Measurements from ENCODE around the gene KDSR.

KDSR gene

DNA sequence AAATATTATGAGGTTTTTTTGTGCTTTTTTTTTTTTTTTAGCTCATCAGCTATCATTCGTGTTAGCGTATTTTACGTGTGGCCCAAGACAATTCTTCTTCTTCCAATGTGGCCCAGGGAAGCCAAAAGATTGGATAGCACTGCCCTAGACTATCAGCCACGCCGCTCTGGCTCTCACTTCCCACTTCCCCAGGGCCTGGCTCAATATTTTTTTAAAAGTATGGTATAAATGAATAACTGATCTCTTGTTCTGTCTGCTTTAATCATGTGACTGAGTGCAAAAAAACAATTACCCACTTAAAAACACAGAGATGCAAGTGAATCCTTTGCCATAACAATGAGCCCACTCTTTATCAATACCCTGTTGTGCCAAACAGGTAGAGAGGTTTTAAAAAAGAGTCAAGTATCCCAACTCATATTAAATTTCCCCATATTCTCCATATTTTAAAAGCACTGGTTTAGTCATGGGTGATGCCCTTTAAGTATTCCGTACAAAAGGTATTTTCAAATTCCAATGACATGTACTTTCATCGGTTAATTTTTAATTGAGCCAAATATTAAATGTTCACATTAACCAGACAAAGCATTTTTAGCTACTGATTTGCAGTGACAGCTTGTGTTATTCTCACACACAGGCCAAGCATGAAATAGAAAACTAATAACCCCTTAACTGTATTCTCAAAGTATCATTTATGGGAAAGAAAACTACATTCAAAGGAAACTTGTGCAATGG is 60.0 kb downstream of the KDSR start:
- no peak for DNase-seq (ENCODE audit: low read depth, low spot score)

DNA sequence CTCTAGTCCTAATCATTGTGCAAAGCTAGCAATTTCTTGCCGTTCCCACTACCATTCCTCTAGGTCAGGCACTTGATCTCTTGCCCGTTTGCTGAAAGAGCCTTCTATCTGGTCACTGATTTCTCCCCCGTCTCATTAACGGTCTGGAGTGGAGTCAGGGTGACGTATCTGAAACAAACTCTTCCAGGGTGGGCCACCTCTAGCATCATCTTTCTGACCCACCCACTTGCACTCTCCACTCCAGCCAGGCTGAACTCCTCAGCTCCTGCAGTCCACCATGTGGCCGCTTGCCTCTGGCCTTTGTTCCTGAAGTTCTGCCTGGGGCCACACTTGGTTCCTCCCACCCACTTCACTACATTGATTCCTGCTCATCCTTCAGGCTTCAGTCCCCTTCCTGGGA is 60.8 kb downstream of the KDSR start:
- DNase-seq (ENCODE audit: low read depth, low spot score): no peak

DNA sequence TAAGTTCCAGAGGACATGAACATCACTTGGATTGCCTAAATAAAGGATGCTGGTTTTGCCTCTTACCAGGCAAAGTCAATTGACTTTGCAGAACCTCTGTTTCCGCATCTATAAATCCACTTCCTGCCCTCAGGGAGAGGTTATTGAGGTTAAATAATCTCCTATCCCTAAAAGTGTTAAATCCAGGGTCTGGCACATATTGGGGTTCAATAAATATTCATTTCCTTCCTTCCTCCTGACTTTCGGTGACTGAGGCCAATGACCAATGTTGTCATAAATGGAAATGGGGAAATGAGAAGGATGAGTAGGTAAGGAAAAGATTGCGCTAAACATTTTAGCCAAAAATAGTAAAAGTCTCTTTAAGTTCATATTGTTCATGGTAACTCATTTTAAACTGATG is 63.5 kb downstream of the KDSR start:
- DNase-seq (ENCODE audit: low read depth, low spot score): no peak

DNA sequence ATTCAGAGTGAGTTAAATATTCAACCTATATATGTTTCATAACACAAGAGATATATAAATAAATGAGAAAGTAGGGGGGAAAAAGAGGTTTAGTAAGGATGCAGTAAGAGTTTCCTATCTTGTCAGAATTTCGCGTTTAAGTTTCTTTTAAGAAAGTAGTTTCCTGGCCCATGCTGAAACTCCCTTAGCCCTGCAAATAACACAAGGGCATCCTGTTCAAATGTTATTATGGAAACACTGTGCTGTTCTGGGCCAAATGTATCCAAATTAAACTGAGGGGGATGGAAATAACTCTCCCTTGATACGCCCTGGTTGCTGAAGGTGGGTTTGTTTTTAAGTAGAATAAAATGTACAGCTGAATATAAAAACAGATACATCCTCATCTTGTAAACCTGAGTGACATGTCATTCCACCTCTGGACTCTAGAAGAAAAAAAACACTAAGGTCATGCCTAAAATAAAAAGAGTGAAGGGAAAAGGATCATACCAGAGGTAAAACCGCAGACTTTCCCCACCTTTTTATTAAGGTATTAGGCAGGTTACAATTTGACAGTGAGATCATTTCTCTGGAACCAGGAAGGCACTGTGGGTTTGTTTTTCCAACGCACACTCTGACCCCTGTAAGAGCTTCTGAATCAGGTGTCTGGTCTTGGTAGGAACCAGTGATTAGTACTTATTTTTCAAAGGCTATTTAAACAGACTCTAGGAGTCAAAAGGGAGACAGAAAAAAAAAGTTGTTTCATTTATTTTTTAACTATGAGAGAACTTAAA is 64.2 kb downstream of the KDSR start:
- DNase-seq (ENCODE audit: low read depth, low spot score): no peak

DNA sequence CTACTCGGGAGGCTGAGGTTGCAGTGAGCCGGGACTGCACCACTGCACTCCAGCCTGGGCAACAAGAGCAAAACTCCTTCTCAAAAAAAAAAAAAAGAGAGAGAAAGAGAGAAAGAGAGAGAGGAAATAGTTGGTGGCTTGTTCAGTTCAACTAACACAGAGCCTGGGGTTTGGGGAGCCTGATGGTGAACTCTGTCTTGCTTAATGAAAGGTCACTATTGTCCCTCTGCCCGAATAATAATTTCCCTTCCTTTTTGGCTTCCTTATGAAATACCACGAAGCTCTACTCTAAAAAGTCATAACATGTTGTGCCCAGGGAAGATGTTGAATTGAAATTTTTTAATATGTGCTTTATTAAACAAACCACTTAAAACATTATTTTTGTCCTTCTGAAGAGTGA is 64.8 kb downstream of the KDSR start:
- no peak for DNase-seq (ENCODE audit: low read depth, low spot score)

DNA sequence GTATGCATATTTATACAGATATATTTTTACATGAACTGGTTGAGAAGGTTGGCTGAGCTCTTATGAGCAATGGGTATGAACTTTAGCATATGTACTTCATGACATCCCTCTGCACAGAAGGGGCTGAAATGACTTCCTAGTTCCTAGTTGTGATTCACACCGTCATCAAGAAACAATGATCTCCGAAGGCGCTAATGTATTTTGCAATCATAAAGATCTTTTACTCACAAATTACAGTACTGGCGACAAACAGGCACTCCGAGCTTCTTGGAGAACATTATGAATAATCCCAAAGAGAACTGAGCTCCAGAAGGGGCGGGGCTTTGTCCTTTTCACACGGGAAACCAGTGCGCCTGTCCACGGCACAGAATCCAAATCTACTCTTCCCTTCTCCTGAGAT is 65.6 kb downstream of the KDSR start:
- DNase-seq (ENCODE audit: low read depth, low spot score): no peak

DNA sequence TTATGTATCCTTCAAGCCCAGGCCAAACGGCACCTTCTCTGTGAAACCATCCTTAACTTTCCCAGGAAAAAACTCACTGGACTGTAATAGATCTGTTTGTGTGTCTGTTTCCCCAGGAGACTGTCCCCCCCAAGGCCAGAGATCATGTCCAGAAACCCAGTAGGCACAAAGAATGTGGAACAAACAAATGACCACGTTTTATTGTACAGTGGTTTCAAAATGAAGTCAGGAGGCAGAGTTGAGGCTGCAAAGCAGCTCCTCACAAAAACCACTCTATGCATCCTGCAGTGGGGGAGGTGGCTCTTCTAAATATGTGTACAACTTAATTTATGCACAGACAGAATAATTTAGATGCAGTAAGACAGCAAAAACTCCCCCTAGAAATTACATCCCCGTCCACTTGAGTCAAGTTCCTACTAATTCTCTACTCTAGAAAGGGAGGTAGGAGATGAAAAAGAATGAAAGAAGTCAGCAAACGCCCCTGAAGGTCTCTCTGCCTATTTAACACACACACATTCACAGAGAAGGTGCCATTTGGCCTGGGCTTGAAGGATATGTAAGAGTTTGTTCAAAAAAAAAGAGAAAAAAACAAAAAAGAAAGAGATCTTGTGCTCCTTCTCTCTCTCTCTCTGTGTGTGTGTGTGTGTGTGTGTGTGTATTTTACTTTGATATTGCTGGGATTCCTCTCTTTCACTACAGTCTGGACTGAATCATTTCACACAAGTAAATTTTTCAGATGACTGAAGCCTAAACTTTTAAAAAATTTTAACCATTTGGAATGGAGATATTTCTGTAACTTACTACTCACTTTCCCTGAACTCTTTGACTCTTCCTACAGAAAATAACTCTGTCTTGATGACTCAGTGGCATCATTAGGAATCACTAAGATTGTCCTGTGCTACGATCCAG is 66.9 kb downstream of the KDSR start:
- DNase-seq (ENCODE audit: low read depth, low spot score): peak; percentile 64

DNA sequence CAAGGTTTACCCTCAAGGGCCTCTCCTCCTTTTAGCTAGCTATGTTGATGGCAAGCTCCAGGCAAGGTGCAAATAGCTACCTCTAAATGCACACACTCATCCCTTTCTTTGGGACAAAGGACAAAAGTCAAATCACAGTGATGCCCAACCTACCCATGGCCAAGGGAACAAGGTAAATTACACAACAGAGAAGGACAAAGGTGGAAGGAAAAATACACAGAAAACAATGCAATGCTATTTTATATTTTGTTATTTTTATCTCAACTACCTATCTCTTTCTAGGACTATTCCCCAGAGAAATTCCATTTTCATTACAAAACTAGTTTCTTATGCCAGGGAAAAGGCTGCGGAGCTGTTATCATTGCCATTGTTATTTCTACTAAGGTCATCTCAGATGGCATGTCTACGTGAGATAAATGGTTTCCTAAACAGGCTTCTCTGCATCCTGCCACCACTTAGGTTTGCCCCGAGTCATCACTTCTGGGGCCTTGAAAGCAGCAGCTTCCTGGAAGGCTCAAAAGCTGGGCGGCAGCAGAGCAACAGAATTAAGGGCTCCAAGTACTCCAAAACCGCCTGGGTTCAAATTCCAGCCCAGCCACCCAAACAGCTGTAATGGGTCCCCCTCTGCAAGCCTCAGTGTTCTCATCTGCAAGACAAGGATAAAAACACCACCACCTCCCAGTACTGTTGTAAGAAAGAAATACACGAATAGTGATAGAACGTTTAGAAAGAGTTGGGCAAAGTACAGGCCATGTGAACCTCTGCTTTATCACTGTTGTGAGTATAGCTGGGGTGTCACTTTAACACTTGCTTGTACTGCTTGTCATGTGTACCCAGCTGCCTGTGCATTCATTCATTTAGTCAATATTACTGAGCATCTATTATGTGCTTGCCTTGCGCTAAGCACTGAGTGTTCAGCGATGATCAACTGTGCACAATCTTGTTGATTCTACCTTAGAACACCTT is 68.3 kb downstream of the KDSR start:
- no peak for DNase-seq (ENCODE audit: low read depth, low spot score)

- peak; percentile 62 for DNase-seq (ENCODE audit: low read depth, low spot score)
These were observed 69.2 kb downstream of the KDSR start for GRCh38 chr18:63297687-63298399.

- peak; percentile 83 for DNase-seq (ENCODE audit: low read depth, low spot score)
These were observed 73.1 kb downstream of the KDSR start for GRCh38 chr18:63293935-63294334.

DNA sequence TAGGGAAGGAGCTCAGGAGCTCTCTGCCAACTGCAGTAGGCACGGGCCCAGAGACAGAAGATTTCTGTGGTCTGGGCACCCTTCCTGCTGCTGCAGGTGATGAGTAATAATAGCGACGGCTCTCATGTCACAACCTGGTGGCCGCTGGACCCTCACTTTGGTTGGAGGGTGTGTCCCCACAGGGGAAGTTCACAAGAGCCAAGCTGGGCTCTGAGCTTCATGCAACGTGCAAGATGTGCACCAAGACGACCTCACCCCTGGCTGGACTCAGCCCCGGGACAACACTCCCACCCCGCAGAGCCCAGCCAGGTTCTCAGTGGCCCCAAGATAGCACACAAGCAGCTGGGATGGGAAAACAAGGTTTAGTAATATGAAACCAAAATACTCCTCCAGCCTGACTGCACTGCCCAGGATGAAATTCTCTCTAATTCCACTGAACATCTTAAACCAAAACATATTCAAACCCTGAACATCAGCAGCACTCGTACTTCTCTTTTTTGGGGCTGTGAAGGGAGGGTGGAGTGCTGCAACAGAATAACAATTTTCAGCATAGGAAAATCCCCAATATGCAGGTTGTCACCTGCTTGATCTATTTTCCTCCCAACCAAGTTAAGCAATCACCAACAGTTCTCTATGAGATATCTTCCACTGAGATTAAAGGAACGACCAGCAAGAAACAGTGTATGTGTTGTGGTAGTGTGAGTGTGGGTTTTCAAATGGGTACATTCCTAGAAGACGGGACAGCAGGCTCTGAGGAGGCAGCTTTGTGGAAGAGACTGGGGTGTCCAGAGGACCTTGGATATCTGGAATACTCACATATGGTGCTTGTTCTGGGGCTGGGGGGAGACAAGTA is 73.9 kb downstream of the KDSR start:
- DNase-seq (ENCODE audit: low read depth, low spot score): no peak

GRCh38 chr18:63291278-63291677 is 75.7 kb downstream of the KDSR start:
- no peak for DNase-seq (ENCODE audit: low read depth, low spot score)

- DNase-seq (ENCODE audit: low read depth, low spot score): no peak
These were observed 76.2 kb downstream of the KDSR start for GRCh38 chr18:63290821-63291200.

- DNase-seq (ENCODE audit: low read depth, low spot score): no peak
These were observed 76.7 kb downstream of the KDSR start for GRCh38 chr18:63290166-63290820.

DNA sequence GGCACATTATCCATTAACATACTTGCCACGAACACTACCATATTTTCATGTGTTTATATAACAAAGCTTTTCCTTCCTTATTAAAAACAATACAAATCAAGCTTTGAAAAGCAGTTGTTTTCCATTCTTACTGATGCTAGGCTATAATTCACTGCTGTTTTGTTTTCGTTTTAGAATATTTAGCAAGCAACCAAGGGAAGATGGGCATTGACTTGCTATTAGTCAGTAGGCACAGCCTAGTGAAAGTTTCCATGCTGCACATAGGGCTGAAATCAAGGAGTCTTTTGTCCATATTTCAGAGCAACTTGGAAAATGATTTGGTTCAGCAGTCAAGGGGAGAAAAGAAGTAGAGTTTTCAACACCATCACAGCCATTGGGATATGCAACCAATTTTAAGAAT is 78.7 kb downstream of the KDSR start:
- DNase-seq (ENCODE audit: low read depth, low spot score): no peak

GRCh38 chr18:63287691-63288220 is 79.2 kb downstream of the KDSR start:
- no peak for DNase-seq (ENCODE audit: low read depth, low spot score)

- DNase-seq (ENCODE audit: low read depth, low spot score): no peak
These were observed 80.1 kb downstream of the KDSR start for GRCh38 chr18:63286926-63287325.

DNA sequence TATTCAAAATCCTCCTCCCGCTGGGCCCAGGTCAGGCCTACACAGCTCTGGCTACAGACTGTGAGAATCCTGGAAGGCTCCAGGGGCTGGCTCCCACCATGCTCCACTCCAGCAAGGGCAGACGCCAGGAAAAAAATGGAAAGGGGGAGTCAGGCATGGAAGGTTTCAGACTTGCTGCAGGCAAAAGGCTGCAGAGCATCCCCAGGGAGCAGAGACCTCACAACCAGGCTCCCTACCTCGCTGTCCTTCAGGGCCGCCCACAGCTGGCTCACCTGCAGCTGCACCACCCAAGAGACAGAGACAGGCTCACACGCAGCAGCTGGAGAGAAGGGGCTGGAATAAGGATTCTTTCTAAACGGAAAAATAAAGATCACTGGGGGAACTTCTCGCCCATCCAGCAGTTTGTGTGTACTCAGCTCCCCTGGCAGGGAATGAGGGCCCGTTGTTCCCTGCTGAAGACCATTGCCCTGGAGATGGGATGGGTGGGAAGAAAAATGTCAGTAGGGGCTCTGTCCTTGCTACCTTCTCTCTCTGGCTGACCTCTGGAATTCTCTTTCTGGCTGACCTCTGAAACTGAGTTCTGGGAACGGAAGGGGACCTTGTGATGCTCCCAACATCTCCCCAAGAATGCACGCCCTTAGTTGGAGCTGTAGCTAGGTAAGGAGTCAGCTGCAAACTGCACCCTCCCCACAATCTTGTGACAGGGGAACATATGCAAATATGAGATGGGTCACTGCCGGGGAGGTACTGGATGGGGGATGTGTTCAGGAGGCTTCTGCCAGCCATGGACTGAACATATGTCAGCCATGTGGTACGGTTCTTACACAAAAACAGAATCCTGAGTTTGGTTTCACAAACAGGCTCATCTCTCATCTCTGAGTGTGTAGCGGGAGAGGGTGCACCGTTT is 81.9 kb downstream of the KDSR start:
- DNase-seq (ENCODE audit: low read depth, low spot score): no peak
